ENCODE measurements around the gene NRXN3. TPM values are rescaled to one million over a fixed set of nuclear protein-coding genes. Genes with fewer than 3 reads are reported as not detected.

The NRXN3 gene
- total and polyA plus RNA-seq, 2 experiments from 2014 or later = 5.7 to 7.1 TPM

DNA sequence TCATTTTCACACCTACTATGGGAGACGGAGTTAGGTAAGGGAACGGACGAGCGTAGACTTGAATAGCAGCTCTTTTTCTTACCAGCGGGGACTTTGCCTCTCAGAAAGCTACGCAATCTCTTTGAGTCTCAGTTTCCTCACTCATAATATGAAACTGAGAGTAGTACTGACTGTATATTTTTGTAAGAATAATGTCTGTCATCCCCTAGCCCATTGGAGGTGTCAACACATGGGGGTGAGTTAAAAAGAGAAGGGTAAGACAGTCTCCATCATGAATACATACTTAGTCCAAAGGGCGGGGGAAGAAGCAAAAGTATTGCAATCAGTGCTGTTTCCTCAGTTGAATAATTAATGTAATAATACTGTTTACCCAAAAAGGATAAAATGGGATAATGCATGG is 592.2 kb downstream of the NRXN3 start:
- WGBS (ENCODE audit: low lambda C conversion rate, missing lambda C conversion rate) = 91% methylated on average over 7 of the region's 7 CpGs
- H4K20me1 ChIP-seq (ENCODE audit: insufficient read depth, poor library complexity, severe bottlenecking) = no peaks in the 10 kb centered on the region
- DNase-seq (ENCODE audit: low spot score) = no peak

DNA sequence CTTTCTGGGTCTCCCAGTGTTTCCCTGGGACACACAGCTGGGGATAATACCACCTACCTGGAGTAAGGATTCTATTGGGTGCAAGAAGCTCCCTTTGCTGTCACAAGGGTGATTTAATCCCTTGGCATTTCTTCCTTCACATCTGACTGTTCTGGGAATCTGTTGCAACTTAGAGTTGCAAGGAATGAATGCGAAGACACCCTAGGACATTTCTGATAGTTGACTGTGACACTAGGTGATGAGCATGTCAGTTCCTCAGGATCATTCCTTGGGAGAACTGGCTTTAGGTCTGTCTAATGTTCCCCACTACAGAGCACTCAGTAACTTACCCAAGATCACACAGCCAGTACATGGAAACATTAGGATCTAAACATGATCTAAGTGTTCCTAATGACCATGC is 593.6 kb downstream of the NRXN3 start:
- Histone ChIP-seq H3K4me1 (ENCODE audit: insufficient read depth) (no peaks in the 10 kb centered on the region), H3K79me2 (no peaks in the 10 kb centered on the region), H3K36me3 (replicated peaks; ENCODE audit: insufficient read depth, low read depth) (no peaks in the 10 kb centered on the region), H3K27me3 (no peaks in the 10 kb centered on the region), H3K4me2 (no peak overlapping the region), H4K20me1 (ENCODE audit: insufficient read depth, poor library complexity, severe bottlenecking) (no peaks in the 10 kb centered on the region), H3K4me3 (no peak overlapping the region), H2AFZ (no peak overlapping the region), H3K9me2 (replicated peaks; ENCODE audit: insufficient read depth) (no peaks in the 10 kb centered on the region), H3K9me3 (ENCODE audit: low read depth) (no peaks in the 10 kb centered on the region), H3K27ac (no peak overlapping the region)
- 97% methylated on average over 1 of the region's 1 CpG for WGBS (ENCODE audit: low lambda C conversion rate, missing lambda C conversion rate)
- DNase-seq (ENCODE audit: low spot score) = no peak
- TF ChIP-seq EZH2 (IDR thresholded peaks at IDR 0.05; ENCODE audit: borderline replicate concordance) (no peak), EZH2phosphoT487 (IDR thresholded peaks at IDR 0.05; ENCODE audit: low read depth, severe bottlenecking, unreplicated experiment) (no peak)
- TF ChIP-seq, protein P1, sequence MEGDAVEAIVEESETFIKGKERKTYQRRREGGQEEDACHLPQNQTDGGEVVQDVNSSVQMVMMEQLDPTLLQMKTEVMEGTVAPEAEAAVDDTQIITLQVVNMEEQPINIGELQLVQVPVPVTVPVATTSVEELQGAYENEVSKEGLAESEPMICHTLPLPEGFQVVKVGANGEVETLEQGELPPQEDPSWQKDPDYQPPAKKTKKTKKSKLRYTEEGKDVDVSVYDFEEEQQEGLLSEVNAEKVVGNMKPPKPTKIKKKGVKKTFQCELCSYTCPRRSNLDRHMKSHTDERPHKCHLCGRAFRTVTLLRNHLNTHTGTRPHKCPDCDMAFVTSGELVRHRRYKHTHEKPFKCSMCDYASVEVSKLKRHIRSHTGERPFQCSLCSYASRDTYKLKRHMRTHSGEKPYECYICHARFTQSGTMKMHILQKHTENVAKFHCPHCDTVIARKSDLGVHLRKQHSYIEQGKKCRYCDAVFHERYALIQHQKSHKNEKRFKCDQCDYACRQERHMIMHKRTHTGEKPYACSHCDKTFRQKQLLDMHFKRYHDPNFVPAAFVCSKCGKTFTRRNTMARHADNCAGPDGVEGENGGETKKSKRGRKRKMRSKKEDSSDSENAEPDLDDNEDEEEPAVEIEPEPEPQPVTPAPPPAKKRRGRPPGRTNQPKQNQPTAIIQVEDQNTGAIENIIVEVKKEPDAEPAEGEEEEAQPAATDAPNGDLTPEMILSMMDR (IDR thresholded peaks at IDR 0.05; ENCODE audit: poor library complexity) = no peak

More for the DNA sequence above, 592.2 kb downstream of the NRXN3 start:
- TF ChIP-seq, protein P1 (IDR thresholded peaks at IDR 0.05; ENCODE audit: poor library complexity) = no peak
- no peak for TF ChIP-seq EZH2 (IDR thresholded peaks at IDR 0.05; ENCODE audit: borderline replicate concordance)
- TF ChIP-seq EZH2phosphoT487 (IDR thresholded peaks at IDR 0.05; ENCODE audit: low read depth, severe bottlenecking, unreplicated experiment) = no peak
- Histone ChIP-seq H3K4me1 (ENCODE audit: insufficient read depth) (no peaks in the 10 kb centered on the region), H3K4me2 (no peak overlapping the region), H3K27me3 (no peaks in the 10 kb centered on the region), H3K4me3 (no peak overlapping the region), H2AFZ (no peak overlapping the region), H3K9me3 (ENCODE audit: low read depth) (no peaks in the 10 kb centered on the region), H3K79me2 (no peaks in the 10 kb centered on the region), H3K36me3 (replicated peaks; ENCODE audit: insufficient read depth, low read depth) (no peaks in the 10 kb centered on the region), H3K27ac (no peak overlapping the region), H3K9me2 (replicated peaks; ENCODE audit: insufficient read depth) (no peaks in the 10 kb centered on the region)

DNA sequence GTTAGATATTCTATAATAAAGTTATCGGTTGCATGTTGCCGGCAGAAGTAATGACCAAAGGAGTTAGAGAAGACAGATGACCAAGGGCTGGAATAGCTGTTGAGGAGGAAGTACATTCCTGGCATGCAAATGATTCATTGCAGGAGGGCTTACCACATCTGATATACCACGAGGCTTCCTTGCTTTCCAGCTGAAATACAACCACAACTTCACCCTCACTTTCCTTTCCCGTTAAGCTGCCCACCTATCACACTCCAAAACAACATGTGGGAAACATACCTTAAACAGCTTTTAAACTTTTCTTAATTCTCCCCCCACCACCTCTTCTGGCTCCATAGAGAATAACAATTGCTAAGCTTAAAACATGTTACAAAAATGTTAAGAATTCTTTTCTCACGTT is 594.1 kb downstream of the NRXN3 start:
- Histone ChIP-seq H4K20me1 (ENCODE audit: insufficient read depth, poor library complexity, severe bottlenecking) (no peaks in the 10 kb centered on the region), H3K4me2 (no peak overlapping the region), H3K4me3 (no peak overlapping the region), H3K9me2 (replicated peaks; ENCODE audit: insufficient read depth) (no peaks in the 10 kb centered on the region), H3K9me3 (ENCODE audit: low read depth) (no peaks in the 10 kb centered on the region), H3K36me3 (replicated peaks; ENCODE audit: insufficient read depth, low read depth) (no peaks in the 10 kb centered on the region), H3K27me3 (no peaks in the 10 kb centered on the region), H2AFZ (no peak overlapping the region), H3K4me1 (ENCODE audit: insufficient read depth) (no peaks in the 10 kb centered on the region), H3K79me2 (no peaks in the 10 kb centered on the region), H3K27ac (no peak overlapping the region)
- no peak for TF ChIP-seq EZH2 (IDR thresholded peaks at IDR 0.05; ENCODE audit: borderline replicate concordance)
- no peak for TF ChIP-seq EZH2phosphoT487 (IDR thresholded peaks at IDR 0.05; ENCODE audit: low read depth, severe bottlenecking, unreplicated experiment)
- TF ChIP-seq, protein P1 (IDR thresholded peaks at IDR 0.05; ENCODE audit: poor library complexity) = no peak
- 52% methylated on average over 5 of the region's 5 CpGs for WGBS (ENCODE audit: low lambda C conversion rate, missing lambda C conversion rate)
- DNase-seq (ENCODE audit: low spot score) = no peak

DNA sequence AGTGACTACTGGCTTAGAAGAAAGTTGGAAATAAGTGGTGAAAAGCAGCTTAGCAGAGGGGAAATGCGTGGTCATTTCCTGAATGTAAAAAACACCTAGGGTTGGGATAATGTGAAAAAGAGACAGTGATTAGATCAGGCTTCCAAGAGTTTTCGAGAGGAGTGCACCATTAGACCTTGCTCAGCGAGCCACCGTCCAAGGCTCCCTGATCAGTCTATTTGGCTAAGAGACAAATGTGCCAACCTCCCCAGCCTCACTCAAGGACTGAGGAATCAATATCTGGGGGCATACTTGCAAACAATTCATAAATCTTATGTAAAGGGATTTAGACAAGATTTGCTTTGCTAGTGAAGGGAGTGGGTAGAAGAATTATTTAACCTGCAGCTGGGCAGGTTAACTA is 594.5 kb downstream of the NRXN3 start:
- no peaks in the 10 kb centered on the region for H3K4me1 ChIP-seq (ENCODE audit: insufficient read depth)
- no peaks in the 10 kb centered on the region for H3K36me3 ChIP-seq (replicated peaks; ENCODE audit: insufficient read depth, low read depth)
- no peaks in the 10 kb centered on the region for H3K27me3 ChIP-seq
- no peak overlapping the region for H2AFZ ChIP-seq
- H4K20me1 ChIP-seq (ENCODE audit: insufficient read depth, poor library complexity, severe bottlenecking) = no peaks in the 10 kb centered on the region
- no peaks in the 10 kb centered on the region for H3K79me2 ChIP-seq
- H3K4me2 ChIP-seq = no peak overlapping the region
- H3K9me2 ChIP-seq (replicated peaks; ENCODE audit: insufficient read depth) = no peaks in the 10 kb centered on the region
- H3K27ac ChIP-seq = no peak overlapping the region
- TF ChIP-seq EZH2 (IDR thresholded peaks at IDR 0.05; ENCODE audit: borderline replicate concordance) = no peak
- TF ChIP-seq, protein P1 (IDR thresholded peaks at IDR 0.05; ENCODE audit: poor library complexity) = no peak
- no peak for TF ChIP-seq EZH2phosphoT487 (IDR thresholded peaks at IDR 0.05; ENCODE audit: low read depth, severe bottlenecking, unreplicated experiment)
- 76% methylated on average over 4 of the region's 4 CpGs for WGBS (ENCODE audit: low lambda C conversion rate, missing lambda C conversion rate)
- H3K9me3 ChIP-seq (ENCODE audit: low read depth) = no peaks in the 10 kb centered on the region
- no peak for DNase-seq (ENCODE audit: low spot score)
- no peak overlapping the region for H3K4me3 ChIP-seq
